ENCODE results near the gene ZNF160. TPM values are rescaled to one million over a fixed set of nuclear protein-coding genes. Genes with fewer than 3 reads are reported as not detected.

ZNF160 gene
- total RNA-seq, 6 experiments from 2014 or later: 13.5 to 17.3 (median 16.2) TPM

DNA sequence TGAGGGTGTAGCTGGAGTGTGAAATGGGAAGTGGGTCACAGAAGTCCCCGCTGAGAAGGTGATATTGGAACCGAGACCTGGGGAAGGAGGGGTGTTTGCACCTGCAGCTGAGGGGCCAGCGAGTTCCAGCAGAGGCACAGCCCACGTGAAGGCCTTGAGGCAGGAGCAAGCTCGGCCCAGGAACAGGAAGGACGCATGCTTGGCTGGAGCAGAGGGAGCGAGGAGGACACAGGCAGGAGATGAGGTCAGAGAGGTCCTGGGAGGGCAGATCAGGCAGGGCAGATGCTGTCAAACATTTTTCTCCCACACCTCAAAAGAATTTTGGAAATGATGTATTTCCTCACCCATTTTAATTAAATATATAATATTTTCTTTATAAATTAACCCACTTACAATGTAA lies 20.2 kb upstream of the ZNF160 start:
- Mint-ChIP-seq H3K36me3 (ENCODE audit: low read depth) (peaks cover 25% of the 10 kb centered on the region), H3K27me3 (ENCODE audit: insufficient read depth) (no peaks in the 10 kb centered on the region), H3K4me1 (ENCODE audit: low read depth) (no peaks in the 10 kb centered on the region), H3K4me3 (no peak overlapping the region), H3K27ac (no peak overlapping the region), H3K9me3 (peaks cover 43% of the 10 kb centered on the region)
- no peak for DNase-seq
- TF ChIP-seq, protein P1, sequence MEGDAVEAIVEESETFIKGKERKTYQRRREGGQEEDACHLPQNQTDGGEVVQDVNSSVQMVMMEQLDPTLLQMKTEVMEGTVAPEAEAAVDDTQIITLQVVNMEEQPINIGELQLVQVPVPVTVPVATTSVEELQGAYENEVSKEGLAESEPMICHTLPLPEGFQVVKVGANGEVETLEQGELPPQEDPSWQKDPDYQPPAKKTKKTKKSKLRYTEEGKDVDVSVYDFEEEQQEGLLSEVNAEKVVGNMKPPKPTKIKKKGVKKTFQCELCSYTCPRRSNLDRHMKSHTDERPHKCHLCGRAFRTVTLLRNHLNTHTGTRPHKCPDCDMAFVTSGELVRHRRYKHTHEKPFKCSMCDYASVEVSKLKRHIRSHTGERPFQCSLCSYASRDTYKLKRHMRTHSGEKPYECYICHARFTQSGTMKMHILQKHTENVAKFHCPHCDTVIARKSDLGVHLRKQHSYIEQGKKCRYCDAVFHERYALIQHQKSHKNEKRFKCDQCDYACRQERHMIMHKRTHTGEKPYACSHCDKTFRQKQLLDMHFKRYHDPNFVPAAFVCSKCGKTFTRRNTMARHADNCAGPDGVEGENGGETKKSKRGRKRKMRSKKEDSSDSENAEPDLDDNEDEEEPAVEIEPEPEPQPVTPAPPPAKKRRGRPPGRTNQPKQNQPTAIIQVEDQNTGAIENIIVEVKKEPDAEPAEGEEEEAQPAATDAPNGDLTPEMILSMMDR (IDR thresholded peaks at IDR 0.05): no peak

DNA sequence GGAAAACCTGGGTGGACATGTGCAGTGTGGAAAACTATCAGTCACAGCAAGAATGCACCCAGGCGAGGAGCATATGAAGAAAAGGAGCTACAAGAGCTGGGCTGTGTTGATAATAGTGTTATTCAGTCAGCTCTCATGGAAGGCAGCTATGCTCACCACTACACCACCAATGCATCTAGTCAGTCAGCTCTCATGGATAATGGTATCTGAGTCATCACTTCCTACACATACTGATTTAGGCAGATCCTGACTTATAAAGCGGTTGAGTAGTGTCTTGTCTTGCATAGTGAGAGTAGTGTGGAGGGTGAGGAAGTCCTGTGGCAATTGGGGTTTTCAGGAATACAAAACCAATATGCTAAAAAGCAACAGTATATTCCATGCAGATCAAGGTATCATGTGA lies 9.1 kb upstream of the ZNF160 start:
- TF ChIP-seq, protein P1 (IDR thresholded peaks at IDR 0.05): no peak
- Mint-ChIP-seq H3K36me3 (ENCODE audit: low read depth) (peaks cover 61% of the 10 kb centered on the region), H3K27ac (no peak overlapping the region), H3K9me3 (peaks cover 31% of the 10 kb centered on the region), H3K4me3 (no peak overlapping the region), H3K4me1 (ENCODE audit: low read depth) (0 out of 2 replicates have a peak, but pooled peaks cover 6% of the 10 kb centered on the region), H3K27me3 (ENCODE audit: insufficient read depth) (no peaks in the 10 kb centered on the region)
- no peak for DNase-seq

DNA sequence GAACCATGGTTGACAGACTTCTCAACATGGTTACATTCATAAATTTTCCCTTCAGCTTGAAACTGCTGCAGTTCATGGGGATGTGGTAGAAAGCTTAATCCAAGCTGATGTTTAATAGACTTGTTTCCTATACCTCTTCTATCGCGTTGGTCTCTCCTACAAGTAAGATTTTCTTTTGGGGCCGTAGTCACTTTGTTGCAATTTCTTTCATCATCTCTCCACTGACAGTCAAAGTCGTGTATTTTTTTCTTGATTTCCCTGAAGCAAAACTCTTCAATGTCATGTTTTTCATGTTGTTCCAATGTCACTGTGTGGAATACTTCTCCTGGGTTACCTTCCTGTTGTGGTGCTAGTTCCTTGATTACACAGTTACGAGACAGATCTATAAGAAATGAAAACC lies 6.3 kb upstream of the ZNF160 start:
- TF ChIP-seq, protein P1 (IDR thresholded peaks at IDR 0.05): no peak
- no peak overlapping the region for H3K27ac Mint-ChIP-seq
- H3K27me3 Mint-ChIP-seq (ENCODE audit: insufficient read depth): peaks cover 2% of the 10 kb centered on the region; the same call in 1 of the 2 replicates
- H3K9me3 Mint-ChIP-seq: peaks cover 17% of the 10 kb centered on the region
- DNase-seq: no peak
- H3K4me3 Mint-ChIP-seq: no peak overlapping the region
- H3K36me3 Mint-ChIP-seq (ENCODE audit: low read depth): peaks cover 36% of the 10 kb centered on the region
- 0 out of 2 replicates have a peak, but pooled peaks cover 6% of the 10 kb centered on the region for H3K4me1 Mint-ChIP-seq (ENCODE audit: low read depth)

DNA sequence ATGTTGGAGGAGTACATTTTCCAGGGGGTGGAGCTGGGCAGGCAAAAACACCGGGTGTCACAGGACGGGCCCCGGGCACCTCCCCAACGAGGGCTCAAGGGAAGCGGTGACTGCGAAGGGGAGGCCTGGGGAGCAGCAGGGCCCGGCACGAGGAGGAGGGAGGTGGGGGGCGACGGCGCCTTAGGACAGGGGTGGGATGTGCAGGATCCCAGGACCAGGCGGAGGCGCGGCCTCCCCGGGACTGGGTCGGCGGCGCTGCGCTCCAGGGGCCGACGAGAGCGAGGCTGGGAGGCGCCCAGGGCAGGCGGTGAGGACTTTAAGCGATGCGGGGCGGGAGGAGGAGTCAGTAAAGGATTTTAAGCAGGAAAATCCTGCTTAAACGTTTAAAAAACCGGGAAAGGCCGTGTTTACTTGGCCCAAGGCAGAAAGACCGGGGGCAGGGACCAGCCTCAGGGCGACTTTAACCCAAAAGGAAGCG lies 427 bp downstream of the ZNF160 start:
- H3K27ac Mint-ChIP-seq: peak overlapping the region; percentile 82
- H3K4me1 Mint-ChIP-seq (ENCODE audit: low read depth): peaks cover 27% of the 10 kb centered on the region

DNA sequence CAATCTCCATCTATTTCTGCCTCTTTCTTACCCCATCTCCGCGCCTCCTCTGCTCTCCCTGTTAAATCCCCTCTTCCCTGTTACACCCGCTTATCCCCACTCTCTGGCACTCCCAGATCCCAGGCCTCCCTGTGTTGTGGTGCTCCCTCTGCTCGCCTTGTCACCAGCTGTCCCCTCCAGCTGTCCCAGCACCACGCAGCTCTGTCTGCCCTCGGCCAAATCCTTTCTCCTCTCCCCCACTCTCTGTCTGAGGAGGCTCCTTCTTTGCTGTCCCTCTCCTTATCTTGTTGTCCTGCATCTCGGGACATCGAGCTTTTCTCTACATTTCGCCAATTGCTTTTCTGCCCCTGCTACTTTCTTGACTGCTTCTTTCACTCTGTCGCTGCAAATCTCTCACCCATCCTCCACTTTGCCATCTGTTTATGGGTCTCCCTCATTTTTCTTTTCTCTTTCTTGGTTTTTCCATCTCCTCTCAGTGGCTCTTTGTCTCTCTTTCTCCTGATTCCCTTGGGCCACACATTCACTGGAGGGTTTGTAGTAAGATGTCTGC lies 941 bp downstream of the ZNF160 start:
- TF ChIP-seq, protein P1 (IDR thresholded peaks at IDR 0.05): no peak
- H3K36me3 Mint-ChIP-seq (ENCODE audit: low read depth): peaks cover 24% of the 10 kb centered on the region
- peak overlapping the region; percentile 92 for H3K4me3 Mint-ChIP-seq
- peak overlapping the region; percentile 82 for H3K27ac Mint-ChIP-seq
- no peak for DNase-seq
- H3K27me3 Mint-ChIP-seq (ENCODE audit: insufficient read depth): peaks cover 7% of the 10 kb centered on the region
- peaks cover 4% of the 10 kb centered on the region; the same call in 1 of the 2 replicates for H3K9me3 Mint-ChIP-seq
- peaks cover 27% of the 10 kb centered on the region for H3K4me1 Mint-ChIP-seq (ENCODE audit: low read depth)

More for the DNA sequence above, 427 bp downstream of the ZNF160 start:
- peak; percentile 39 for DNase-seq
- TF ChIP-seq, protein P1 (IDR thresholded peaks at IDR 0.05): no peak
- peaks cover 4% of the 10 kb centered on the region; the same call in 1 of the 2 replicates for H3K27me3 Mint-ChIP-seq (ENCODE audit: insufficient read depth)
- H3K4me3 Mint-ChIP-seq: peak overlapping the region; percentile 92
- H3K9me3 Mint-ChIP-seq: peaks cover 4% of the 10 kb centered on the region; the same call in 1 of the 2 replicates
- peaks cover 19% of the 10 kb centered on the region for H3K36me3 Mint-ChIP-seq (ENCODE audit: low read depth)
